Hepatocyte (in vitro differentiated cells): ENCODE measurements around the gene RAB22A. TPM values are rescaled to one million over a fixed set of nuclear protein-coding genes. Genes with fewer than 3 reads are reported as not detected.

ENCODE experiments used
- DNase-seq: peaks from one replicate; pipeline ENCODE4 v3.0.0-alpha.2; 2016; ENCODE audit warnings: low spot score
- H2AFZ ChIP-seq: fragments of 200-600 bp; sonication (generic); 2 replicates; pipeline ENCODE4 v1.6.0; 2016; ENCODE audit warnings: antibody characterized with exemption, mild to moderate bottlenecking
- H3K27ac ChIP-seq: fragments of 200-600 bp; sonication (generic); 2 replicates; pipeline ENCODE4 v1.5.1; 2016; ENCODE audit warnings: mild to moderate bottlenecking
- H3K27me3 ChIP-seq: fragments of 200-600 bp; sonication (generic); 2 replicates; pipeline ENCODE4 v1.6.1; 2016
- H3K36me3 ChIP-seq: fragments of 200-600 bp; sonication (generic); replicated peaks from 2 replicates; pipeline ENCODE4 v1.5.1; 2016; ENCODE audit warnings: low read depth; ENCODE audit not compliant: insufficient read depth
- H3K4me1 ChIP-seq: fragments of 200-600 bp; sonication (generic); 2 replicates; pipeline ENCODE4 v1.5.1; 2016; ENCODE audit warnings: mild to moderate bottlenecking, moderate library complexity; ENCODE audit not compliant: insufficient read depth
- H3K4me2 ChIP-seq: fragments of 200-600 bp; sonication (generic); 2 replicates; pipeline ENCODE4 v1.6.0; 2016
- H3K4me3 ChIP-seq: fragments of 200-600 bp; sonication (generic); 2 replicates; pipeline ENCODE4 v1.5.1; 2016; ENCODE audit warnings: mild to moderate bottlenecking
- H3K79me2 ChIP-seq: fragments of 200-600 bp; sonication (generic); 2 replicates; pipeline ENCODE4 v1.6.0; 2017; ENCODE audit warnings: mild to moderate bottlenecking
- H3K9me2 ChIP-seq: fragments of 200-600 bp; sonication (generic); replicated peaks from 2 replicates; pipeline ENCODE4 v1.6.0; 2017; ENCODE audit warnings: mild to moderate bottlenecking; ENCODE audit not compliant: insufficient read depth
- H3K9me3 ChIP-seq: fragments of 200-600 bp; sonication (generic); 2 replicates; pipeline ENCODE4 v1.5.1; 2016; ENCODE audit warnings: low read depth, mild to moderate bottlenecking
- H4K20me1 ChIP-seq: fragments of 200-600 bp; sonication (generic); 2 replicates; pipeline ENCODE4 v1.6.0; 2016; ENCODE audit warnings: mild to moderate bottlenecking; ENCODE audit not compliant: insufficient read depth, poor library complexity, severe bottlenecking
- EZH2 ChIP-seq: fragments of 200-600 bp; sonication (generic); IDR thresholded peaks from 2 replicates; pipeline ENCODE4 v1.6.1; 2016; ENCODE audit warnings: antibody characterized with exemption, mild to moderate bottlenecking, borderline replicate concordance
- EZH2phosphoT487 ChIP-seq: fragments of 200-600 bp; sonication (generic); IDR thresholded peaks from one replicate; pipeline ENCODE4 v1.6.1; 2018; ENCODE audit warnings: antibody characterized with exemption, mild to moderate bottlenecking, low read depth, moderate library complexity; ENCODE audit not compliant: unreplicated experiment, severe bottlenecking
- WGBS: methylation state at CpG from one replicate; pipeline ENCODE4 v1.1.6; 2016; ENCODE audit warnings: low lambda C conversion rate; ENCODE audit errors: missing lambda C conversion rate; 5-methylcytosine and 5-hydroxymethylcytosine counted together
- polyA plus RNA-seq: library from polyadenylated mRNA; unstranded; fragments of >200 nt; fragmentation: Nextera tagmentation; extraction: Ambion mirVana; gene quantifications from 2 replicates; pipeline ENCODE4 v1.2.1, GENCODE V29; 2016
- total RNA-seq: library from RNA; depleted of rRNA; stranded (reverse); fragments of >200 nt; gene quantifications from 2 replicates; pipeline ENCODE4 v1.2.3, GENCODE V29; 2014
- TF ChIP-seq, protein P1 (sequence below): fragments of 200-600 bp; sonication (generic); IDR thresholded peaks from 2 replicates; pipeline ENCODE4 v1.5.1; 2016; ENCODE audit warnings: antibody characterized with exemption, mild to moderate bottlenecking; ENCODE audit not compliant: poor library complexity

The RAB22A gene
- total and polyA plus RNA-seq, 2 experiments from 2014 or later: 18.4 to 26.9 TPM

DNA sequence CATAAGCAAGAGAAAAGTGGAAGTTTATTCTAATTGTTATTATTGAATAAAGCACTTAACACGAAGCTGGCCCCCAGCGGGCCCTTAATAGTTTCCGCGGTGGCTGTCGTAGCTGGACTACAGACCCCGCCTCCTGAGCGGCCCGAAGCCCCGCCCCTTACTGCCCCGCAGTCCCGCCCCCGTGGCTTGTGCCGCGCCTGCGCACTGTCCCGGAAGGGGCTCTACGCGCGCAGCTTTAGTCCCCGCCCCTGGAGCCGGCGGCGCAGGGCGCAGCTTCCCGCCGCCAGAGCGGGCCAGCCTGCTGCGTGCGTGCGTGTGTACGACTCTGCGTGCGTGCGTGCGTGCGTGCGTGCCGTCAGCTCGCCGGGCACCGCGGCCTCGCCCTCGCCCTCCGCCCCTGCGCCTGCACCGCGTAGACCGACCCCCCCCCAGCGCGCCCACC, 79.4 kb downstream of the RAB22A start, which contains the start of gene VAPB:
Gene VAPB, plus strand, starts transcription at position 348 of the 442 bp plus-strand sequence. CDS start 231 bp downstream, outside the sequence.
- H3K27ac ChIP-seq: peak within 1 kb of the TSS; percentile 96
- peaks cover 13% of the 10 kb centered on the region for H3K4me1 ChIP-seq
- H3K4me3 ChIP-seq: peak within 1 kb of the TSS; percentile 69
- H3K79me2 ChIP-seq: peaks cover 48% of the 10 kb centered on the region
- H2AFZ ChIP-seq: peak within 1 kb of the TSS; percentile 69
- TF ChIP-seq, protein P1, sequence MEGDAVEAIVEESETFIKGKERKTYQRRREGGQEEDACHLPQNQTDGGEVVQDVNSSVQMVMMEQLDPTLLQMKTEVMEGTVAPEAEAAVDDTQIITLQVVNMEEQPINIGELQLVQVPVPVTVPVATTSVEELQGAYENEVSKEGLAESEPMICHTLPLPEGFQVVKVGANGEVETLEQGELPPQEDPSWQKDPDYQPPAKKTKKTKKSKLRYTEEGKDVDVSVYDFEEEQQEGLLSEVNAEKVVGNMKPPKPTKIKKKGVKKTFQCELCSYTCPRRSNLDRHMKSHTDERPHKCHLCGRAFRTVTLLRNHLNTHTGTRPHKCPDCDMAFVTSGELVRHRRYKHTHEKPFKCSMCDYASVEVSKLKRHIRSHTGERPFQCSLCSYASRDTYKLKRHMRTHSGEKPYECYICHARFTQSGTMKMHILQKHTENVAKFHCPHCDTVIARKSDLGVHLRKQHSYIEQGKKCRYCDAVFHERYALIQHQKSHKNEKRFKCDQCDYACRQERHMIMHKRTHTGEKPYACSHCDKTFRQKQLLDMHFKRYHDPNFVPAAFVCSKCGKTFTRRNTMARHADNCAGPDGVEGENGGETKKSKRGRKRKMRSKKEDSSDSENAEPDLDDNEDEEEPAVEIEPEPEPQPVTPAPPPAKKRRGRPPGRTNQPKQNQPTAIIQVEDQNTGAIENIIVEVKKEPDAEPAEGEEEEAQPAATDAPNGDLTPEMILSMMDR: no peak
- H3K4me2 ChIP-seq: peak within 1 kb of the TSS; percentile 89
- WGBS: 2% methylated on average over 19 of the region's 51 CpGs
- H3K36me3 ChIP-seq: no peaks in the 10 kb centered on the region
- H3K27me3 ChIP-seq: no peaks in the 10 kb centered on the region
- H3K9me3 ChIP-seq: no peaks in the 10 kb centered on the region
- H4K20me1 ChIP-seq: peaks cover 28% of the 10 kb centered on the region
- H3K9me2 ChIP-seq: no peaks in the 10 kb centered on the region
- DNase-seq: peak; percentile 99

DNA sequence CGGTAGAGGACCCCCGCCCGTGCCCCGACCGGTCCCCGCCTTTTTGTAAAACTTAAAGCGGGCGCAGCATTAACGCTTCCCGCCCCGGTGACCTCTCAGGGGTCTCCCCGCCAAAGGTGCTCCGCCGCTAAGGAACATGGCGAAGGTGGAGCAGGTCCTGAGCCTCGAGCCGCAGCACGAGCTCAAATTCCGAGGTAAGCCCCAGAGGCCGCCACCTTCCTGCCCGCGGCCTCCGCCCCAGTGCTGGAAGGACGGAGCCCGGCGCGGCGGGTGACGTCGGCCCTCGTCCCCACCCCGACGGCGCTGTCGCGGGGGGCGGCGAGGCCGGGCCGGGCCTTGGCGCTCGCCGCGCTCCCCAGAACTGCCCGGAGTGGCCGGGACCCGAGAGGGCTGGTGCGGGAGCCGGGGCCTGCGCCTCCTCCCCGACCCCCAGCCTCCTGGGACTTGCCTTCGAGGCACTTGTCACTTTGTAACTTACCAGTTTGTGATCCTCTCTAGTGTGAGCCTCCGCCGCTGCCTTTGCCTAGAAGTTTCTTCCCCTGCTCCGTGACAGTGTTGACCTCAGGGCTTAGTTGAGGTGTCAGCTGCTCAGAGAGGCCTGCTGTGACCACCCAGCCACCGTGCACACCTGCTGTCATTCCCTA, 79.9 kb downstream of the RAB22A start:
- H2AFZ ChIP-seq: peak overlapping the region; percentile 69
- peaks cover 33% of the 10 kb centered on the region for H4K20me1 ChIP-seq
- peak overlapping the region; percentile 89 for H3K4me2 ChIP-seq
- 2% methylated on average over 38 of the region's 56 CpGs for WGBS
- H3K4me1 ChIP-seq: peaks cover 13% of the 10 kb centered on the region
- H3K27ac ChIP-seq: peak overlapping the region; percentile 96
- no peaks in the 10 kb centered on the region for H3K9me3 ChIP-seq
- no peaks in the 10 kb centered on the region for H3K9me2 ChIP-seq
- TF ChIP-seq, protein P1: no peak
- TF ChIP-seq EZH2phosphoT487: no peak
- TF ChIP-seq EZH2: no peak
- H3K4me3 ChIP-seq: peak overlapping the region; percentile 69
- peaks cover 53% of the 10 kb centered on the region for H3K79me2 ChIP-seq
- no peaks in the 10 kb centered on the region for H3K27me3 ChIP-seq
- peak; percentile 75 for DNase-seq
- no peaks in the 10 kb centered on the region for H3K36me3 ChIP-seq

DNA sequence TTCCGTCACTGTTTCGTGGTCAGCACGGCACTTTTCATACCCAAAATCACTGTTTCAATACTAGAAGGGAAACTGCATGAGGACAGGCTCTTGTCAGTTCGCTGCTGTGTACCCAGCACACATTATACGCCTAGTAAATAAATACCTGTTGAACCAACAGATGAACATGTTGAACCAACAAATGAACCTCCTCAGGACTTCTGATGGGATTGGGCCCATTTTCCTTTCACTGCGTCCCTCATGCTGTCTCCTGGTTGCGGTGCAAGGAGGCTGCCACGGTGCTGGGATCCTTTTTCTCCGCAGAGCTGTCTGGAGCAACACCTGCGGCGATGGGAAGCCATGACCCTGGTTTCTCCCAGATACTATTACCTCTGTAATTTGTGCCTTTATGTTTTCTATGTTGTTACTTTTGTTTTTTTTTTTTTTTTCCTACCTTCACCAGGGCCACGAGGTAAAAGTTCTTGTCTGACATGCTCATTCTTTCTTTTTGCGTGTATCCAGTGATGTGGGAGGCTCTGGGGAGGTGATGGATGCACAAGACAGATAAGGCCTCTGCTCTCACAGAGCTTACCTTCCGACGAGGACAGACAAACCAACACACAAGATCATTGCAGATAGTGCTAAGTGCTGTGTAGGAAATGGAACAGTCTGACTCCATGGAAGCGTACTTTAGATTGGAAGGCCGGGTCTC, 80.6 kb downstream of the RAB22A start:
- TF ChIP-seq, protein P1: no peak
- no peak for TF ChIP-seq EZH2
- TF ChIP-seq EZH2phosphoT487: no peak
- H3K4me1 ChIP-seq: peaks cover 13% of the 10 kb centered on the region
- H3K27ac ChIP-seq: peak overlapping the region; percentile 96
- no peaks in the 10 kb centered on the region for H3K9me2 ChIP-seq
- no peak for DNase-seq
- H2AFZ ChIP-seq: peak overlapping the region; percentile 69
- H3K4me2 ChIP-seq: peak overlapping the region; percentile 89
- H4K20me1 ChIP-seq: peaks cover 36% of the 10 kb centered on the region
- H3K36me3 ChIP-seq: no peaks in the 10 kb centered on the region
- 75% methylated on average over 17 of the region's 17 CpGs for WGBS
- no peaks in the 10 kb centered on the region for H3K27me3 ChIP-seq
- H3K4me3 ChIP-seq: peak overlapping the region; percentile 69
- H3K79me2 ChIP-seq: peaks cover 60% of the 10 kb centered on the region
- no peaks in the 10 kb centered on the region for H3K9me3 ChIP-seq
